ENCODE data around the gene FLT1.

Gene FLT1

GRCh38 chr13:28438598-28439334, 56.2 kb downstream of the FLT1 start:
- peaks cover 11% of the 10 kb centered on the region for H3K27me3 ChIP-seq (ENCODE audit: insufficient read depth, poor library complexity, severe bottlenecking)
- H3K4me3 ChIP-seq (replicated peaks; ENCODE audit: insufficient read depth, low read length): no peak overlapping the region
- TF ChIP-seq GABPA (IDR thresholded peaks at IDR 0.05; ENCODE audit: low read depth): no peak
- TF ChIP-seq POLR2AphosphoS5 (IDR thresholded peaks at IDR 0.05; ENCODE audit: low read depth): no peak
- no peak for TF ChIP-seq CTCF (IDR thresholded peaks at IDR 0.05; ENCODE audit: insufficient read depth, low read length)
- TF ChIP-seq REST (IDR thresholded peaks at IDR 0.05; ENCODE audit: insufficient replicate concordance, low read depth): no peak
- TF ChIP-seq SPI1 (IDR thresholded peaks at IDR 0.05; ENCODE audit: borderline replicate concordance, low read depth): no peak
- no peak for DNase-seq (ENCODE audit: low read depth in 1 of 2, low spot score in 1 of 2)
- no peak overlapping the region for H3K27ac ChIP-seq (replicated peaks)

- TF ChIP-seq SPI1 (IDR thresholded peaks at IDR 0.05; ENCODE audit: borderline replicate concordance, low read depth) (no peak), REST (IDR thresholded peaks at IDR 0.05; ENCODE audit: insufficient replicate concordance, low read depth) (no peak)
- no peak overlapping the region for H3K27ac ChIP-seq (replicated peaks)
- no peak for DNase-seq (ENCODE audit: low read depth in 1 of 2, low spot score in 1 of 2)
Observed at GRCh38 chr13:28438067-28438466, 56.9 kb downstream of the FLT1 start.

GRCh38 chr13:28435917-28436316, 59.0 kb downstream of the FLT1 start:
- TF ChIP-seq CTCF (IDR thresholded peaks at IDR 0.05; ENCODE audit: insufficient read depth, low read length): no peak
- no peak for TF ChIP-seq POLR2AphosphoS5 (IDR thresholded peaks at IDR 0.05; ENCODE audit: low read depth)
- TF ChIP-seq SPI1 (IDR thresholded peaks at IDR 0.05; ENCODE audit: borderline replicate concordance, low read depth): no peak
- no peak for TF ChIP-seq REST (IDR thresholded peaks at IDR 0.05; ENCODE audit: insufficient replicate concordance, low read depth)
- TF ChIP-seq GABPA (IDR thresholded peaks at IDR 0.05; ENCODE audit: low read depth): no peak
- Histone ChIP-seq H3K27me3 (ENCODE audit: insufficient read depth, poor library complexity, severe bottlenecking) (peaks cover 17% of the 10 kb centered on the region), H3K4me3 (replicated peaks; ENCODE audit: insufficient read depth, low read length) (no peak overlapping the region), H3K27ac (replicated peaks) (no peak overlapping the region)
- no peak for DNase-seq (ENCODE audit: low read depth in 1 of 2, low spot score in 1 of 2)

More at GRCh38 chr13:28438067-28438466, 56.9 kb downstream of the FLT1 start:
- Histone ChIP-seq H3K27me3 (ENCODE audit: insufficient read depth, poor library complexity, severe bottlenecking) (peaks cover 11% of the 10 kb centered on the region), H3K4me3 (replicated peaks; ENCODE audit: insufficient read depth, low read length) (no peak overlapping the region)

Data from HL-60 (cell line).